ENCODE measurements around the gene ZNF804A.

GRCh38 chr2:184560603-184561002 lies 37.7 kb upstream of the ZNF804A start:
- TF ChIP-seq CTCF (IDR thresholded peaks at IDR 0.05; ENCODE audit: control extremely low read depth in 1 of 3, insufficient read depth in 1 of 3, low read depth in 1 of 3, low read length in 3 of 3) = no peak
- TF ChIP-seq SP2 (IDR thresholded peaks at IDR 0.05; ENCODE audit: low read length) = no peak
- no peak for TF ChIP-seq POLR2A (IDR thresholded peaks at IDR 0.05; ENCODE audit: control extremely low read depth in 1 of 2, low read depth in 2 of 2, low read length in 2 of 2)
- no peak for TF ChIP-seq EP300 (IDR thresholded peaks at IDR 0.05; ENCODE audit: borderline replicate concordance in 1 of 2, low read depth in 2 of 2, low read length in 2 of 2)
- no peak for TF ChIP-seq TAF1 (IDR thresholded peaks at IDR 0.05; ENCODE audit: low read depth, low read length)
- no peak for TF ChIP-seq TEAD4 (IDR thresholded peaks at IDR 0.05; ENCODE audit: low read depth, low read length)
- no peak for TF ChIP-seq RNF2 (IDR thresholded peaks at IDR 0.05; ENCODE audit: borderline replicate concordance, low read depth, low read length, missing control alignments, poor library complexity, severe bottlenecking)
- TF ChIP-seq FOSL1 (IDR thresholded peaks at IDR 0.05; ENCODE audit: insufficient read depth, low read depth, low read length) = no peak
- TF ChIP-seq EZH2 (IDR thresholded peaks at IDR 0.05; ENCODE audit: low read depth, low read length, severe bottlenecking) = no peak
- no peak for TF ChIP-seq ZNF274 (IDR thresholded peaks at IDR 0.05; ENCODE audit: borderline replicate concordance, extremely low read depth, low read length)
- no peak for TF ChIP-seq GABPA (IDR thresholded peaks at IDR 0.05; ENCODE audit: borderline replicate concordance, insufficient read depth, low read length)
- no peak for TF ChIP-seq MAX (IDR thresholded peaks at IDR 0.05)
- no peak for TF ChIP-seq SRF (IDR thresholded peaks at IDR 0.05; ENCODE audit: low read depth, low read length)

Data from H1 (cell line).